Measurements from ENCODE around the gene CYP26B1.

- TF ChIP-seq CTCF (IDR thresholded peaks at IDR 0.05 in 8 of 11, conservative IDR thresholded peaks at IDR 0.05 in 3 of 11): no peak
- no peak for TF ChIP-seq POLR2A (IDR thresholded peaks at IDR 0.05)
Observed at GRCh38 chr2:72114693-72115051, 33.0 kb downstream of the CYP26B1 start.

Measured in spleen (tissue), 7 donors.